HFFc6 (cell line): ENCODE data around the gene MYO1A. TPM values are rescaled to one million over a fixed set of nuclear protein-coding genes. Genes with fewer than 3 reads are reported as not detected.

Experiments
- DNase-seq: peaks from one replicate; pipeline ENCODE4 v3.0.0-alpha.2; 2018
- H3K27ac Mint-ChIP-seq: 2 replicates; pipeline ENCODE4 v1.8.0; 2020; ENCODE audit warnings: mild to moderate bottlenecking, mixed read lengths
- H3K27me3 Mint-ChIP-seq: 2 replicates; pipeline ENCODE4 v1.8.0; 2021; ENCODE audit warnings: mild to moderate bottlenecking, moderate library complexity, mixed read lengths; ENCODE audit not compliant: insufficient read depth
- H3K36me3 Mint-ChIP-seq: 2 replicates; pipeline ENCODE4 v1.8.0; 2021; ENCODE audit warnings: low read depth, mixed read lengths
- H3K4me1 Mint-ChIP-seq: 2 replicates; pipeline ENCODE4 v1.8.0; 2020; ENCODE audit warnings: low read depth, mixed read lengths
- H3K4me3 Mint-ChIP-seq: 2 replicates; pipeline ENCODE4 v1.8.0; 2020; ENCODE audit warnings: mild to moderate bottlenecking, moderate library complexity, mixed read lengths
- H3K9me3 Mint-ChIP-seq: 2 replicates; pipeline ENCODE4 v1.8.0; 2020; ENCODE audit warnings: mild to moderate bottlenecking, mixed read lengths
- CTCF ChIP-seq: fragments of 200-600 bp; sonication (generic); IDR thresholded peaks from 2 replicates; pipeline ENCODE4 v1.5.0; 2021; ENCODE audit warnings: antibody characterized with exemption, mild to moderate bottlenecking
- total RNA-seq, 6 experiments: library from RNA; stranded (reverse); fragmentation: NEBNext Ultra II Directional; extraction: Animal tissue kit (Norgen Biotek cat#: 25700); gene quantifications; 2 replicates in 1 of 6; 3 replicates in 5 of 6; pipeline ENCODE4 v1.2.3, GENCODE V29; 2021

The MYO1A gene
- total RNA-seq, 6 experiments from 2014 or later, result 0.23 TPM; not detected in 5

- no peaks in the 10 kb centered on the region for H3K4me1 Mint-ChIP-seq
- H3K27me3 Mint-ChIP-seq, result peaks cover 59% of the 10 kb centered on the region
- no peak for DNase-seq
- no peak overlapping the region for H3K27ac Mint-ChIP-seq
- H3K9me3 Mint-ChIP-seq, result no peaks in the 10 kb centered on the region
- TF ChIP-seq CTCF, result no peak
- no peaks in the 10 kb centered on the region for H3K36me3 Mint-ChIP-seq
- no peak overlapping the region for H3K4me3 Mint-ChIP-seq
Measured at GRCh38 chr12:57033431-57033830, 16.5 kb downstream of the MYO1A start.

GRCh38 chr12:57031789-57032188 is 18.1 kb downstream of the MYO1A start:
- Mint-ChIP-seq H3K36me3 (no peaks in the 10 kb centered on the region), H3K4me1 (no peaks in the 10 kb centered on the region), H3K27ac (no peak overlapping the region), H3K9me3 (no peaks in the 10 kb centered on the region), H3K4me3 (no peak overlapping the region), H3K27me3 (peaks cover 60% of the 10 kb centered on the region)
- DNase-seq, result no peak
- TF ChIP-seq CTCF, result no peak

GRCh38 chr12:57031138-57031725 is 18.7 kb downstream of the MYO1A start:
- Mint-ChIP-seq H3K4me3 (no peak overlapping the region), H3K27ac (no peak overlapping the region), H3K27me3 (peaks cover 64% of the 10 kb centered on the region), H3K36me3 (no peaks in the 10 kb centered on the region), H3K9me3 (no peaks in the 10 kb centered on the region), H3K4me1 (no peaks in the 10 kb centered on the region)
- TF ChIP-seq CTCF, result no peak
- DNase-seq, result no peak

- no peak for TF ChIP-seq CTCF
- Mint-ChIP-seq H3K27ac (no peak overlapping the region), H3K9me3 (no peaks in the 10 kb centered on the region), H3K4me1 (no peaks in the 10 kb centered on the region), H3K36me3 (no peaks in the 10 kb centered on the region), H3K27me3 (peaks cover 62% of the 10 kb centered on the region), H3K4me3 (no peak overlapping the region)
- DNase-seq, result no peak
Measured at GRCh38 chr12:57029457-57029856, 20.5 kb downstream of the MYO1A start.

- Mint-ChIP-seq H3K4me1 (peaks cover 6% of the 10 kb centered on the region), H3K9me3 (no peaks in the 10 kb centered on the region), H3K27me3 (peaks cover 60% of the 10 kb centered on the region), H3K4me3 (no peak overlapping the region), H3K27ac (no peak overlapping the region), H3K36me3 (no peaks in the 10 kb centered on the region)
- TF ChIP-seq CTCF, result no peak
- no peak for DNase-seq
Measured at GRCh38 chr12:57027805-57028153, 22.1 kb downstream of the MYO1A start.
